GM21786 (cell line): ENCODE data around the gene PLIN4.
"Not testable (repeated sequence)": the region's sequence is repeated elsewhere in the genome, so short reads cannot be mapped to it uniquely, and the experiment has no call there.

Experiments used
- ATAC-seq: cut with Tn5 transposase; IDR thresholded peaks from one replicate; pipeline ENCODE4 v1.9.1; 2021; ENCODE audit not compliant: unreplicated experiment

PLIN4 gene

GRCh38 chr19:4548238-4548584, 29.9 kb upstream of the PLIN4 start:
- no peak for ATAC-seq

- no peak for ATAC-seq
Measured at GRCh38 chr19:4547303-4548237, 29.3 kb upstream of the PLIN4 start.

DNA sequence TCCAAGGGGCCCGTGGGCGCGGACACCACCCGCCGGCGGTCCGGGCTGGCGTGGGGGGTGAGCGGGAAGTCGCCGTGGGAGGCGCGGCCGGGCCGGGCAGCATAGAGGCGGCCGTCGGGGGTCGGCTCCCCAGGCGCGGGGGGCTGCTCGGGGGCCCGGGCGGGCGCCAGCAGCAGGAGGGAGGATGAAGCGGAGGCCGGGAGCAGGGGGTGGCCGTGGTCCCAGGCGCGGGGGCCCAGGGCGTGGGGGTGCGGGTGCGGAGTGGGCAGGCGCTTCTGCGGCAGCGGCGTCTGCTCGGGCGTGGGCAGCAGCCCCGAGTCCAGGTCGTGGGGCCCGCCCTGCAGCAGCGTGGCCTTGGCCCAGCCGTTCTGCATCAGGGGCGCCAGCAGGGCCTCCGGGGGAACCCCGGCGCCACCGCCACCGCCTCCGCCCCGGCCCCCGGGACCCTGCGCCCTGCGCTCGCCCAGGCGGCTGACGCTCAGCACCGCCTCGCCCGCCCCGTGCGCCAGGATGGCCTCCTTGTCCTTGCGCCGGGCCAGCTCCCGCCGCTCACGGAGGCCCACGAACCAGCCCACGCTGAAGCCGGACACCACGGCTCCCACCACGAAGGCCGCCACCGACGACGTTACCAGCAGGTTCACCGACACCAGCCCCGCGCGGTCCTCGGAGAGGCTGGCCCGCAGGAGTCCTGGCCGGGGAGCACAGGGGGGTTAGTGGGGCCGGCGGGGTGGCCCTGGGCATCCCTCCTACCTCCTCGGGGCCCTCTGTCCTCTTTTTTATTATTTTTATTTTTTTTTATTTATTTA, 25.8 kb upstream of the PLIN4 start:
- ATAC-seq = no peak

DNA sequence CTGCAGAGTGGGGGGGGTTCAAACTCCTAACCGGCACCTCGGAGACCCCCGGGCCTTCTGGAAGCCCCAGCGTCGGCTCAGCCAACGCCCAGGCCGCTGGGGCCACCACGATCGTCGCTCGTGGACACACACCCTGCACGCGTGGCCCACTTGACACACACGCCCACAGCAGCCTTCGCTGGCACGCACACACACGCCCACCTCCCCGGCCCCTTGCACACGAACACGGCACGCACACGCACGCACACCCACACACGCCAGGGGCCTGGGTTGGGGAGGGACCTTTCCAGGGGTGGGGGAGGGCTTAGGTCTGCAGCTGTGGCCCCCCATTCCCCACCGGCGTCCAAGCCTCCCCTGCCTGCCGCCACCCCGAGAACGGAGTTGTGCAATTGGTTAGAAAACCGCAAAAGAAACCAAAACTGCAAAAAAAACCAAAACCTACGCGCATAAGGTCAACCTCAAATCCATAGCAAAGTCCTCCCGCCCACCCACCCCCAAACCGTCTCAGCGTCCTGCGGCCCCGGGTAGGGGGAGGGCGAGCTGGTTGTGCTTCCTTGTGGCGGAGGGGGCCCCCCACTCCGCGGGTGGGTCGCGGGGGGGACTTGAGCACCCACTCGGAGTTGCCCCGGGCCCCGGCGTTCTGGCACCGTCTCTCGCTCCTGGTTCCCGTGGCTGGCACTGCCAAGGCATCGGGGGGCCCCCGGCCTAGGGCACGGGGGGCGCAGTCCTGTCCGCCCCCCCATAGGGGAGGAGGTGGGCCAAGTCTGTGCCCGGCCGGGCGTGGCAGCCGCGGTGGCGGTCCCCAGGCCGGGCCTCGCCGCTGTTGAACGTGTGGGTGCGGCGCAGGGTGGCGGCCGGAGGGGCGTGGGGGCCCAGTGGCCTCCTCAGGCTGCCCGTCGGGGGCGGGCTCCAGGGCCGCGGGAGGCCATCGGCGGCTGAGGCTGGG, 24.9 kb upstream of the PLIN4 start:
- no peak for ATAC-seq

DNA sequence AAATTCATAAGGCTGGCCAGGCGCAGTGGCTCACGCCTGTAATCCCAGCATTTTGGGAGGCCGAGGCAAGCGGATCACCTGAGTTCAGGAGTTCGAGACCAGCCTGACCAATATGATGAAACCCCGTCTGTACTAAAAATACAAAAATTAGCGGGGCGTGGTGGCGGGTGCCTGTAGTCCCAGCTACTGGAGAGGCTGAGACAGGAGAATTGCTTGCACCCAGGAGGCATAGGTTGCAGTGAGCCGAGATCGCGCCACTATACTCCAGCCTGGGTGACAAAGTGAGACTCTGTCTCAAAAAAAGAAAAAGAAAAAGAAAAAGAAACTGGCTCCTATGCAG, 23.5 kb upstream of the PLIN4 start:
- not testable (repeated sequence) for ATAC-seq

- ATAC-seq = no peak
Measured at GRCh38 chr19:4541114-4541805, 23.0 kb upstream of the PLIN4 start.

DNA sequence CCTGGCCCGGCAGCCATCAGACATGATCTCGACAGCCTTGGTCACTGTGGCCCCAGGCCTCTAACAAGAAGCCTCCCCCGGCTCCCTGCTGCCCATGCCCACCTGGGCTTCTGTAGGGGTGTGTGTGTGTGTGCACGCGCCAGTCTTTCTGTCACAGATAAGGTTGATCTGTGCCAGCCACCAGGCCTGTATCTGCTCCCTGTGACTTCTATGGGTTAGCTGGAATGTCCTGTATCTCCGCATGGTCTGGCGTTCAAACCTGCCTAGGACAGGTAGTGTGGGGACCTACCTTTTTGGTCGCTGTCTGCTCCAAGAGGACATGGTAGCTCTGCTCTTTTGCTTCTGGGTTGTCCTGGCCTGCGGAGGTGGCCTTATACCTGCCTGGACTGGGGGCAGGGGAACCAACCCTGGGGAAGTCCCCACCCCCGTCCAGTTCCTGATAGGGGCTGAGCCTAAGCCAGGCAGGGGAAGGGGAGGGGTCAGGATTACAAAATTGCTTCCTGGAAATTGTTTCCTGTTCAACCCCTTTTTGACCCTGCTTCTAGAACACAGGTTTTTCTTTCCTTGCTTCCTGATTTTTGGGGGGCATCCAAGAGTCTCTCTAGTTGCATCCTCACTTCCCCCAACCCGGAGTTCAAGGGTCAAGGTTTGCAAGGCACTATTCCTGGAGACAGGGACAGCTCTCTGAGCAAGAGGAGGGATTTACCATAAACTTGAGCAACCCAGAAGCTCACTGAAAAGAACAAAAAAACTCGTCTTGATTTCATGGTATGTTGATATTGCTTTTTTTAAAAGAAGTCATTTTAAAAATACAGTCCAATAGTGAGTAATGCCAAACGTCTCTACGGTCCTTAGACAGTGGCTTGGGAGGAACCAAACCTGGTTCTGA, 21.7 kb upstream of the PLIN4 start, which contains the start of gene LRG1:
Gene LRG1 (minus strand): TSS at position 344 of the 889 bp plus-strand sequence. CDS start 23 bp downstream, at position 321.
- ATAC-seq = no peak

GRCh38 chr19:4539169-4539692, 20.9 kb upstream of the PLIN4 start:
- no peak for ATAC-seq

GRCh38 chr19:4538601-4538954, 20.3 kb upstream of the PLIN4 start:
- no peak for ATAC-seq

DNA sequence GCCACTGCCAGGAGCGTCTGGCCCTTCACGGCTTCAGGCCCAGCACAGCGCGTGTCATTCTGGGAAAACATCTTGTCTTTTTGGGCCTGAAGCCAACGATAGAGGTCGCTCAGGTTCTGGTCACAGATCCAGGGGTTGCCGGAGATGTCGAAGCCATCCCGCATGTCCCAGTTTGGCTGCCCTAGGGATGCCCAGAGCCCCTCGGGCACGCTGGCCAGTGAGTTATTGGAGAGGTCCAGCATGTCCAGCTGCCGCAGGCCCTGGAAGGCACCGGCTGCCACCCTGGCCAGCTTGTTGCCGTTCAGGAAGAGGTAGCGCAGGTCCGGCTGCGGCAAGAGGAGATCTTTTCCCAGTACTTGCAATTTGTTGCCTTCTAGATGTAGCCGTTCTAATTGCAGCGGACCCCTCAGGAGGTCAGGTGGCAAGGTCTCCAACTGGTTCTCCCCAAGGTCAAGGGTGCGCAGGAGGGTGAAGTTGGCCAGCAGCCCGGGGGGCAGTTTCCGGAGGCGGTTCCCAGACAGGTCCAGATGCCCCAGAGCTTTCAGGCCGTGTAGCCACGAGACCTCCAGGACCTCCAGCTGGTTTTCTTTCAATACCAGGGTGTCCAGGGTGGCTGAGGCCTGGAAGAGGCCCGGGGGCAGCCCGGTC, 19.8 kb upstream of the PLIN4 start:
- no peak for ATAC-seq

DNA sequence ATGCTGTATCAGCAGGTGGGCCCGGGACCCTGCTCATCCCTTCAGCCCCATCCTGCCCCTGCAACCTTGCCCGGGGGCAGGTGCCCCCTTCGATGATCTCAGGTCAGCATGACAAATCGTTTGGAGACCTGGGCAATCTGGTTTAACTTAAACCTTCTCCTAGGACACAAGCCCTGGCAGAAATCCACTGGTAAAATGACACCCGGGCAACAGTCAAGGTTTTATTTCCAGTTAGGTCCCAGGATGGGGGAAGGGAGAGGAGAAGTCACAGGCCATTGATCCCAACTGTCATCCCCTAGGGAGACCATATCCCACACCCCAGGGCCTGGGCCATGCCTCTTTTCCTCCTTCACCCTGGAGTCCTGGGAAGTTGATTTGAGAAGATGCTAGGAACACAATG, 18.5 kb upstream of the PLIN4 start:
- ATAC-seq = no peak

DNA sequence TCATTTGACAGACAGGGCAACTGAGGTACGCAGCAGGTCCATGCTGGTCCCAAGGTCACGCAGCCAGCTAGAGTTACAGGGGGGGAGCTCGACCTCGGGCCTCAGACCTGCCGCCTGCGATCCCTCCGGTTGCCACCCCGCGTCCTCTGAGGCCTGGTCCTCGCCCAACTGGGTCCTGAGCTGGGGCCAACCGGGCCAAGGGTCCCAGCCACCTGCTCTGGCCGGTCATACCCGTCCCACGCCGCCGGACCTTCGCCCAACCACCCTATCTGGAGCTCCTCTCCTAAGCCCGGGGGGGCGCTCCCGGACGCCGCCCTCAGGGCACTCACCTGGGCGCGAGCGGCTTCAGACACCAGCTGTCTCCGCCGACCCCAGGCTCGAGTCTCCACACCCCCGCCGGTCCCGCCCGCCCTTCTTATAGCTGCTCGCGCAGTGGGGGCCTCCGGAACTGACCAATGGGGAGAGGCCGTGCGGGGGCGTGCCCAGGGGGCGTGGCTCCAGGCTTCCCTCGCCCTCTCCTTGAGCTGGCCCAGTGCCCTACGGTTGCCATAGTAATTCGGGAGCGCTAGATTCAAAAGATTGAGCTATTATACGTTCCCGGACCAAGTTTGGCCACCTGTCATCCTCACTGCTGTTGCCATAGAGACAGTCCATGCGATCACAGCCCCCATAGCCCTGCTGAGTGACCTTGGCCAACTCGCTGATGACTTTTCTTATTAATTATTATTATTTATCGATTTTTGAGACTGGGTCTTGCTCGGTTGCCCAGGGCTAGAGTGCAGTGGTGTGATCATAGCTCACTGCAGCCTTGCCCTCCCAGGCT, 16.8 kb upstream of the PLIN4 start, which contains the start of gene PLIN5:
Gene PLIN5 (minus strand): TSS at position 389 of the 823 bp plus-strand sequence. CDS start 1,150 bp downstream, outside the sequence.
- no peak for ATAC-seq

- no peak for ATAC-seq
Measured at GRCh38 chr19:4533835-4534424, 15.6 kb upstream of the PLIN4 start.

- no peak for ATAC-seq
Measured at GRCh38 chr19:4533334-4533733, 15.0 kb upstream of the PLIN4 start.

DNA sequence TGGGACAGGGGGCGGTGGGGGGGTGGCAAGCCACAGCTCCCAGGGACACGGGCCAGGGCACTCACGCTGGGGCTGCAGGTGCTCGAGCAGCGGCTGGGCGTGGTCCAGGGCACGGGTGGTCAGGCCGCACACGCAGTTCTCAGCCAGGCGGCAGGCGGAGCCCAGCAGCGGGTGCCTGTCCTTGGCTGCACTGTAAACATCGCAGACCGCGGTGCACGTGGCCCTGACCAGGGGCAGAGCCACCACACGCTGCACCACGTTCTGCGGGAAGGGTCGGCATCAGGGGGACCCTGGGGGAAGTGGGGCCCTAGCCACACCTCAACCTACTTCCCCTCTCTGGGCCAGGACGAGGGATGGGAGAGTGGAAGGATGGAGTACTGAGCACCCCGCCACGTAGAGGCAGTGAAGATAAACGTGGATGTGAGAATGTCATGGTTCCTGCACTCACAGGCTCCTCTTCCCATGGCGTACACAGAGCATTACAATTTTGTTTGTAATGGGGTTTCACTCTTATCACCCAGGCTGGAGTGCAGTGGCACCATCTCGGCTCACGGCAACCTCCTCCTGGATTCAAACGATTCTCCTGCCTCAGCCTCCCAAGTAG, 13.4 kb upstream of the PLIN4 start:
- ATAC-seq = no peak

GRCh38 chr19:4529924-4530522, 11.7 kb upstream of the PLIN4 start:
- ATAC-seq = no peak

DNA sequence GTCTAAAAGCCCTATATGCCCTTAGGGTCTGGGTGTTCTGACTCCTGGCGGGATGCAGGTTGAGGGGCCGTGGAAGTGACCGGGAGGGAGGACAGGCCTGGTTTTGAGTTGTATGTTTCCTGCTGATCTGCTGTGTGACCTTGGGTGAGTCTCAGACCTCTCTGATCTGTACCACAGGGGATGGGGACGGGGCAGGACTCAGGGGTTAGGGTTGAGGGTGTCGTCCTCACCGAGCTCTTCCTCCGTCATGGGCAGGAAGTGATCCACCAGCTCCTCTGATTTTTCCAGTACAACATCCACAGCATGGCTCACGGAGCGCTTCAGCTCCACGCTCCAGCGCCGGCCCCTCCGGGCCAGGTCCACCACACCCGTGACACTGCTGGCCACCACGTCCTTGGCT, 10.6 kb upstream of the PLIN4 start:
- ATAC-seq = no peak
